Measurements from ENCODE around the gene CUTC. TPM values are rescaled to one million over a fixed set of nuclear protein-coding genes. Genes with fewer than 3 reads are reported as not detected.

Gene CUTC
- total and polyA plus RNA-seq, 2 donors (not counting 3 experiments of a cell fraction or from before 2014, with no cell fraction given): 20.4 to 23.1 TPM

GRCh38 chr10:99804471-99804870 lies 72.4 kb downstream of the CUTC start:
- H3K9me1 ChIP-seq (replicated peaks; ENCODE audit: control insufficient read depth, extremely low read depth, insufficient read depth, low read length): no peaks in the 10 kb centered on the region
- H3K27me3 ChIP-seq (ENCODE audit: control insufficient read depth in 2 of 2, insufficient read depth in 2 of 2, low read length in 2 of 2): no peaks in the 10 kb centered on the region
- no peak overlapping the region for H3K27ac ChIP-seq (ENCODE audit: insufficient read depth, low read depth, low read length)
- ChIA-PET POLR2A (no interaction called here), CTCF (interaction anchor here (1.3 kb wide), 1 partner anchor 24 kb away, joined by 3 read pairs; no protein-coding TSS in a partner anchor)
- no TSS peak for BruUV-seq (replicated peaks)
- no peak overlapping the region for H3K4me2 ChIP-seq (ENCODE audit: insufficient read depth, low read length)
- no peaks in the 10 kb centered on the region for H3K79me2 ChIP-seq (ENCODE audit: control insufficient read depth, insufficient read depth, low read length)
- DNase-seq (ENCODE audit: low read depth, low spot score) (no peak), FAIRE-seq (no peak)
- no peaks in the 10 kb centered on the region for H3K9me3 ChIP-seq (replicated peaks; ENCODE audit: control insufficient read depth, insufficient read depth, low read length)
- no peaks in the 10 kb centered on the region for H4K20me1 ChIP-seq (replicated peaks; ENCODE audit: control insufficient read depth, extremely low read depth, insufficient read depth, low read length)
- intact Hi-C loops (cut with micrococcal nuclease): no loop called here
- H3K4me1 ChIP-seq (ENCODE audit: control insufficient read depth, extremely low read depth, insufficient read depth, low read length): no peaks in the 10 kb centered on the region
- H3K4me3 ChIP-seq (replicated peaks in 1 of 3; ENCODE audit: insufficient read depth in 1 of 3, low read depth in 1 of 3, low read length in 3 of 3): no peak overlapping the region
- H3K36me3 ChIP-seq (ENCODE audit: control insufficient read depth in 2 of 2, extremely low read depth in 1 of 2, insufficient read depth in 2 of 2, low read length in 2 of 2): no peaks in the 10 kb centered on the region
- no peak overlapping the region for H2AFZ ChIP-seq (ENCODE audit: low read depth, low read length)
- dilution Hi-C loops (cut with MboI; ENCODE audit: extremely low pct_ligation_motif_present, low sequenced_read_pairs): loop anchor here (10.0 kb wide), 1 partner anchor 50 kb away; no protein-coding TSS in a partner anchor
- no peak overlapping the region for H3K9ac ChIP-seq (replicated peaks; ENCODE audit: extremely low read depth, insufficient read depth, low read length)
- TF ChIP-seq MAX (IDR thresholded peaks at IDR 0.05; ENCODE audit: insufficient read depth, insufficient read length): no peak
- no peak for TF ChIP-seq CTCF (IDR thresholded peaks at IDR 0.05; ENCODE audit: extremely low read depth in 1 of 2, insufficient read depth in 1 of 2, low read depth in 1 of 2, low read length in 2 of 2)
- no peak for TF ChIP-seq FOS (IDR thresholded peaks at IDR 0.05; ENCODE audit: borderline replicate concordance, insufficient read depth, low read length)
- no peak for TF ChIP-seq JUN (IDR thresholded peaks at IDR 0.05; ENCODE audit: borderline replicate concordance, insufficient read depth, insufficient read length, low read depth)

DNA sequence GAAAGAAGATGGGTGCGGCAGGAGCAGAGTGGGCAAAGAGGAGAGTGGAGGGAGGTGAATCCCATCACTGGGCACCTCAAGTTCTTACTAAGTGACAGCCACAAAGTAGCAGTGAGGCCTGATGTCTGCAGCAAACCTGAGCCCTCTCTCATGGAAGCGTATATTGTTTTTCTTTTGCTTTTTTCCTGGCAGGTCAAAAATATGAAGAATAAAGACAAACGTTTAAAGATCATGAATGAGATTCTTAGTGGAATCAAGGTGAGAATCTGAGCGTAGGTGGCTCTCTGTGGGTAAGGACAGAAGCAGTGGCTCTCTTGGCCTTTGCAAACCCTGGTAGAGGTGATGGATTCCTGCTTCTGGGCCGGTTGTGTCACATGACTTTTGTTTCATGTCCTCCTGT lies 73.2 kb downstream of the CUTC start:
- H3K4me1 ChIP-seq (ENCODE audit: control insufficient read depth, extremely low read depth, insufficient read depth, low read length): no peaks in the 10 kb centered on the region
- ChIA-PET POLR2A (no interaction called here), CTCF (interaction anchor here (0.9 kb wide), 1 partner anchor 11 kb away, joined by 3 read pairs; no protein-coding TSS in a partner anchor)
- no peaks in the 10 kb centered on the region for H3K9me1 ChIP-seq (replicated peaks; ENCODE audit: control insufficient read depth, extremely low read depth, insufficient read depth, low read length)
- no peak overlapping the region for H3K4me2 ChIP-seq (ENCODE audit: insufficient read depth, low read length)
- H3K79me2 ChIP-seq (ENCODE audit: control insufficient read depth, insufficient read depth, low read length): no peaks in the 10 kb centered on the region
- no peak for TF ChIP-seq EZH2 (IDR thresholded peaks at IDR 0.05; ENCODE audit: borderline replicate concordance, low read depth, low read length, severe bottlenecking)
- TF ChIP-seq MYC (IDR thresholded peaks at IDR 0.05; ENCODE audit: low read depth, low read length): no peak
- no peak for TF ChIP-seq POLR2A (IDR thresholded peaks at IDR 0.05; ENCODE audit: low read depth, low read length)
- no peak for TF ChIP-seq CTCF (IDR thresholded peaks at IDR 0.05; ENCODE audit: extremely low read depth in 1 of 2, insufficient read depth in 1 of 2, low read depth in 1 of 2, low read length in 2 of 2)
- TF ChIP-seq MAX (IDR thresholded peaks at IDR 0.05; ENCODE audit: insufficient read depth, insufficient read length): no peak
- no peak for TF ChIP-seq POLR2AphosphoS5 (IDR thresholded peaks at IDR 0.05; ENCODE audit: insufficient read depth, low read depth, low read length)
- no peak for TF ChIP-seq FOS (IDR thresholded peaks at IDR 0.05; ENCODE audit: borderline replicate concordance, insufficient read depth, low read length)
- H4K20me1 ChIP-seq (replicated peaks; ENCODE audit: control insufficient read depth, extremely low read depth, insufficient read depth, low read length): no peaks in the 10 kb centered on the region
- no TSS peak for BruUV-seq (replicated peaks)
- no peak overlapping the region for H3K9ac ChIP-seq (replicated peaks; ENCODE audit: extremely low read depth, insufficient read depth, low read length)
- DNase-seq (ENCODE audit: low read depth, low spot score) (no peak), FAIRE-seq (no peak)
- no peak overlapping the region for H2AFZ ChIP-seq (ENCODE audit: low read depth, low read length)
- H3K27me3 ChIP-seq (ENCODE audit: control insufficient read depth in 2 of 2, insufficient read depth in 2 of 2, low read length in 2 of 2): no peaks in the 10 kb centered on the region
- intact Hi-C loops (cut with micrococcal nuclease) (no loop called here), dilution Hi-C loops (cut with MboI; ENCODE audit: extremely low pct_ligation_motif_present, low sequenced_read_pairs) (loop anchor here (10.0 kb wide), 1 partner anchor 50 kb away; no protein-coding TSS in a partner anchor)
- no peaks in the 10 kb centered on the region for H3K36me3 ChIP-seq (ENCODE audit: control insufficient read depth in 2 of 2, extremely low read depth in 1 of 2, insufficient read depth in 2 of 2, low read length in 2 of 2)
- H3K27ac ChIP-seq (ENCODE audit: insufficient read depth, low read depth, low read length): no peak overlapping the region
- no peaks in the 10 kb centered on the region for H3K9me3 ChIP-seq (replicated peaks; ENCODE audit: control insufficient read depth, insufficient read depth, low read length)
- no peak overlapping the region for H3K4me3 ChIP-seq (replicated peaks in 1 of 3; ENCODE audit: insufficient read depth in 1 of 3, low read depth in 1 of 3, low read length in 3 of 3)
